GM23248 (cell line): ENCODE data around the gene TIMP3.

Source experiments
- EZH2 ChIP-seq: fragments of 200-600 bp; sonication (generic); IDR thresholded peaks from 2 replicates; pipeline ENCODE4 v1.6.1; 2018; ENCODE audit warnings: antibody characterized with exemption, mild to moderate bottlenecking; ENCODE audit not compliant: insufficient read depth, poor library complexity, severe bottlenecking
- EZH2phosphoT487 ChIP-seq: fragments of 200-600 bp; sonication (generic); IDR thresholded peaks from 2 replicates; pipeline ENCODE4 v1.6.1; 2018; ENCODE audit warnings: antibody characterized with exemption, moderate library complexity, mild to moderate bottlenecking, low read depth; ENCODE audit not compliant: insufficient read depth

DNA sequence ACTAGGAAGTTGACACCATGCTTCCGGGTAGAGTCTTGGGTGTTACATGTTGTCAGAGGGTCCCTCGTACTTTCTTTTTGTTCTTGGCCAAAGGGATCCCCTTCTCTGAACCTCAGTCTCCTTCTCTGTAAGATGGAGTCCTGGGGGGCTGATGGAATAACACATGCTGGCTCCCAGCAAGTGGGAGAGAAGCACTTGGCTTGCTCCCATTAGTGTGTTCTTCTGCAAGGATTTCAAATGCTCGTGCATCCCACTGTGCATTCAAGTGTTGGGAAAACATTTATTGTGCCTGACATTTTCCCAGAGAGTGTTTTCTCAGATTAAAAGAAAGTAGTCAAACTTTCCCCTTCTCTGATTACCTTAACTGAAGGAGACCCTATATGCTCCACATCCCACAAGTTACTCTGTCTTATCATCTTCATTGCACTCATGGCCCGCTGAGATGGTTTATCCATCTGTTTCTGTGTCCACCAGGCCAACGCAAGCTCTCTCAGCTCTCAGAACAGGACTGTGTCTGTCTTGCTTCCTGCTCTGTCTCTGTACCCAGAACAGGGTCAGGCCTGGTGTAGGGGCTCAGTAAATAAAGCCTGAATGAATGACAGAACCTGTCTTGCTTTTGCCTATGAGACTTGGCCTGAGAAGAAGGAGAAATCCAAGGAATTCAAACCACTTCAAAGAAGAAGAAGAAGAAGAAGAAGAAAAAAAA is 16.0 kb upstream of the TIMP3 start:
- TF ChIP-seq EZH2: no peak
- TF ChIP-seq EZH2phosphoT487: no peak
